G401.6 (cell line): Measurements from ENCODE around the gene STX2.
"Not testable (repeated sequence)": the region's sequence is repeated elsewhere in the genome, so short reads cannot be mapped to it uniquely, and the experiment has no call there.

Experiments used
- FAIRE-seq: peaks from 2 replicates; lab custom pipeline; 2012; peaks lifted over from hg19 to GRCh38; lab: Jason Lieb, UNC

The STX2 gene

DNA sequence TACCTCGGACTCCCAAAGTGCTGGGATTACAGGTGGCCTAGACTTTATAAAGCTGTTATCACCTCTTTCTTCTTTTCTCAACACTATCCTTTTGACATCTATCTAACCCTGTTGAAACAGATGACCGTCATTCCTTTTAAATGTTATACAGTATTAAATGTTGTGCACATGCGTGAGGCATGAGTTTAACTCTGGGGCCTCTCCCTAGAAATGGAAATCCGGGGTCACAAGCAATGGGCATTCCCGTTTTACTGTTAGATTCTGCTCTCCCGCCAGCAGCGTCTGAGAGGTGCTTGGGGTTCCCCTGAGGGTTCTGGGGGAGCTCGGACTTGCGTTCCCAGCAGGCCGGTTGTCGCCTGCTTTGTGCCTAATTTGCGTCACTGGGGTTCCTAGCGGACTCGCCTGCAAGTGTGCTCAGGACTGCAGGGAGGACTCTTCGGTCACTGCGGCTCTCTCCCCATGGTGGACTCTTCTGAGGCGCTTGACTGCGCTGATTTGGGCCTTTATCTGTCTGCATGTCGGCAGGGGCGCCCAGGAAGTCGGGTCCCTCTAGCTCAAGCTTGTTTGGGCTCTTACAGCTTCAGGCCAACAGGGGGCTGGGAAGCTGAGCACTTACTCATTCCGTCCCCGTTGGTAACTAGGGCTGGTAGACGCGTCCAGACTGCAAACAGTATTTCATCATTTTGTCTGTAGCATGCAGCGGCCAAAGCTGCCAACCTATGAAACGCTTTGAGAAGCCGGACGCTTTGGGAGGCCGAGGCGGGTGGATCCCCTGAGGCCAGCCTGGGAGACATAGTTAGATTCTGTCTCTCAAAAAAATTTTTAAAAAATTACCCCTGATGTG, 31.6 kb upstream of the STX2 start:
- no peak for FAIRE-seq

GRCh38 chr12:130868412-130868811, 29.4 kb upstream of the STX2 start:
- no peak for FAIRE-seq

DNA sequence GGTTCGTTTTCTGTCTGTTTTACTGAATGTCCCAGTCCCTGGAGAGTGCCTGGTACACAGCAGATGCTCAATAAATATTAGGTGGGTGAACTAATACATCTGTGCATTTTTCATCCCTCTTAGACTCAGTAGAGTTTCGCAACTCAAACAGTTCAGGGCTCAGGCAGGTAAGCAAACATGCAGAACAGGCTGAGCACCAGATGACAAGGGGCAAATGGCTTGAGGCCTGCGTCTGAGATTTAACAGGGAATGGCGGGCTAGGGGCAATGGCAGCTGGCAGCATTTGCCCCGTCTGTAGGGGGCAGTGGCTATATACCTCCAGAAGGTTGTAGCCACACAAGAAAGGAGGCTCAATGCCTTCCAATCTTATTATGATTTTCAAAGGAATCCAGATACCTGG, 24.2 kb upstream of the STX2 start:
- FAIRE-seq, result no peak

DNA sequence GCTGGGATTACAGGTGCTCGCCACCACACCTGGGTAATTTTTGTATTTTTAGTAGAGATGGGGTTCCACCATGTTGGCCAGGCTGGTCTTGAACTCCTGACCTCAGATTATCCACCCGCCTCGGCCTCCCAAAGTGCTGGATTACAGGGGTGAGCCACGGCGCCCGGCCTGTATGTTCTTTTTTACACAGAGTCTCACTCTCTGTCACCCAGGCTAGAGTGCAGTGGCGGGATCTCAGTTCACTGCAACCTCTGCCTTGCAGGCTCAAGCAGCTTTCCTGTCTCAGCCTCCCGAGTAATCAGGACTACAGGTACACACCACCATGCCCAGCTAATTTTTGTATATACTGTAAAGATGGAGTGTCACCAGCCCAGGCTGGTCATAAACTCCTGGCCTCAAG, 23.7 kb upstream of the STX2 start:
- FAIRE-seq, result not testable (repeated sequence)

DNA sequence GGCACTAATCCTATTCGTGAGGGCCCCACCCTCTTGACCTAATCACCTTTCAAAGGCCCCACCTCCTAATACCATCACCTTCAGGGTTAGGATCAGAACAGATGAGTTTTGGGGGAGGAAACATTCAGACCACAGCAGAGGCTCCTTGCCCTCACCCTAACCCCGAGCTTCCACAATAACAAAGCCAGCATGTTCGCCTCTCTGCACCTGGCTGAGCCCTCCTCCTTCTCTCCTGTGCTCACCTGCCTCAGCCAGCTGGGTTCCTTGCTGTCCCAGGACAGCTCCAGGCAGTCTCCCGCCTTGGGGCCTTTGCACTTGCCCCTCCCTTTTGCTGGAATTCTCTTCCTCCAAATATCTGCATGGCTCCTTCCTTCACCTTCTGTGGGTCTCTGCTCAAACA, 23.1 kb upstream of the STX2 start:
- FAIRE-seq, result no peak

DNA sequence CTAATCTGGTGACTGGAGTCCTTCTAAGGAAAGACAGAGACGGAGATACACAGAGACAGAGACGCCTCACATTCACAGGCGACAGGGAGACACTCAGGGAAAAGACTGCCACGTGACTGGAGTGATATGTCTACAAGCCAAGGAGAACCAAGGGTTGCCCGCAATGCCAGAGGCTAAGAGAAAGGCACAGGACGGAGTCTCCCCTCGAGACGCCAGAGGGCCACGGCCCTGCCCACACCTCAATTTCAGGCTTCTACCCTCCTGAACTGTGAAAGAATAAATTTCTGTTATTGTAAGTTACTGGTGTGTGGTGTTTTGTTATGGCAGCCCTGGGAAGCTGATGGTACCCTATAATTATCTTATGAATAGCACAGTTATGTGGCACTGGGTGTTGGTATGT, 21.3 kb upstream of the STX2 start:
- FAIRE-seq, result no peak

- no peak for FAIRE-seq
Measured at GRCh38 chr12:130859161-130859560, 20.1 kb upstream of the STX2 start.

DNA sequence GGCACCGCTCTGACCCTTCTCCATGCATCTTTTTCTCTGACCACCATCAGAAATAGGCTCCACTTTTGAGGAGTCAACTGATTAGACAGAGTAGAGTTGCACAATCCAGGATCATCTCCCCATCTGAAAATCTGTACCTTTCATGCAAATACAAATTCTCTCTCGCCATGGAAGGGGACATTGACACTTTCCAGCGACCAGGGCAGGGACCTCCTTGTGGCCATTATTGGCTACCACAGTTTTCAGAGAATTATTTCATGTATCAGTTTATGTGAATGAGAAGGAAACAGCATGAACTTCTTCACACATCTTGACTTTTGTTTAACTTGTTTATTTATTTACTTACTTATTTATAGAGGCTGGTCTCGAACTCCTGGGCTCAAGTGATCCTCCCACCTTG, 19.0 kb upstream of the STX2 start:
- FAIRE-seq, result no peak

DNA sequence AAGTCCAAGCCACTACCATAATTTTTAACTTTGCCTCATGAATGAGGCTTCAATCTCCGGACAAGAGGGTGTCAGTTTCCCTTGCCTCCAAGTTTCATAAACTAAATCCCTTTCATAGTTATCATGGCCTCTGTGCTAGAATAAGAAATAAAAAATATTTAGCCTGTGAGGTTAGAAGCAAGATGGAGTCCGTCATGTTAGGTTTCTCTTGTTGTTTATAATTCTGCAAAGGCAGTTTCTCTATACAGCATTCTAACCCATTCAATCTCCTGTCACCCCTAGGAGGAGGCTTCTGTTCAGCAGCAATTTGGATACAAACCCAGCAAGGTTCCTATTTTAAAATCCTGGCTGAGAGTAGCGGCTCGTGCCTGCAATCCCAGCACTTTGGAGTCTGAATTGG, 17.0 kb upstream of the STX2 start:
- FAIRE-seq, result no peak

GRCh38 chr12:130850418-130851021, 11.5 kb upstream of the STX2 start:
- FAIRE-seq, result no peak

GRCh38 chr12:130849561-130850417, 10.7 kb upstream of the STX2 start:
- no peak for FAIRE-seq

DNA sequence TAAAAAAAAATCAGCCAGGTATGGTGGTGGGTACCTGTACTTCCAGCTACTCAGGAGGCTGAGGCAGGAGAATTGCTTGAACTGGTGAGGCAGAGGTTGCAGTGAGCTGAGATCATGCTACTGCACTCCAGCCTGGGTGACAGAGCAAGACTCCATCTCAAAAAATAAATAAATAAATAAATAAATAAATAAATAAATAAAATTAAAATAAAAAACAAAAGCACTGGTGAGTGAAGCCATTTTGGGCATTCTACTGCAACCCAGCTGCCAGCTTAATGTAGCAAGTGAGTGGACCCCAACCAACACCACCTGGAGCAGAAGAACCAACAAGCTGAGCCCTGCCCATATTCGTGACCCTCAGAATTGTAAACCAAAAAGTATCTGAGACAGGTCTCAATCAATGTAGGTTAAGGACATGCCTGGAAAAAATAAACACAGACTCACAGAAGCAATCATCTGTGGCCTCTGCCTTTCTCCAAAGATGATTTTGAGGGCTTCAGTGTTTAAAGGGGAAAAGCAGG, 9.8 kb upstream of the STX2 start:
- not testable (repeated sequence) for FAIRE-seq

DNA sequence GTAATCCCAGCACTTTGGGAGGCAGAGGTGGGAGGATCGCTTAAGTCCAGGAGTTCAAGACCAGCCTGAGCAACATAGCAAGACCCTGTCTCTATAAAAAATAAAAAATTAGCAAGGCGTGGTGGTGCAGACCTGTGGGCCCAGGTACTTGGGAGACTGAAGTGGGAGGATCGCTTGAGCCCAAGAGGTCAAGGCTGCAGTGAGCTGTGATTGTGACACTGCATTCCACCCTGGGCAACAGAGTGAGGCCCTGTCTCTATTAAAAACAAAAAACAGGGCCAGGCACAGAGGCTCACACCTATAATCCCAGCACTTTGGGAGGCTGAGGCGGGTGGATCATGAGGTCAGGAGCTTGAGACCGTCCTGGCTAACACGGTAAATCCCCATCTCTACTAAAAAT, 9.1 kb upstream of the STX2 start:
- FAIRE-seq, result not testable (repeated sequence)

GRCh38 chr12:130847112-130847511, 8.1 kb upstream of the STX2 start:
- FAIRE-seq, result no peak

DNA sequence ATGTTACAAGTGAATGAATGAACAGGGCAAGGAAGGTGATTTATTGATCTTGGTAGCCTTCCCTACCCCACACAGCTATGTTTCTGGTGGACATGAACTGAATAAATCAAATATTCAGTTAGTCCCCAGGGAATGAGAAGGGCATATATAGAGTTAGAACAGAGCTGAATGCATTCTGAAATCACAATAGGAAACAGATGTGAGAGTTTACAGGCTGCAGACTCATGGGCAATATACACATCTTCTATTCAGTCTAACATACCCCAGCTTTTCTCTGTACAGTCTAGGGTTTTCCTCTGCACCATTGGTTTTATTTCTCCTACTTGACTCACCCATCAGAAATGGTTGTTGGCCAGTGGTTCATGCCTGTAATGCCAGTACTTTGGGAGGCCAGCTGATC, 7.3 kb upstream of the STX2 start:
- no peak for FAIRE-seq

DNA sequence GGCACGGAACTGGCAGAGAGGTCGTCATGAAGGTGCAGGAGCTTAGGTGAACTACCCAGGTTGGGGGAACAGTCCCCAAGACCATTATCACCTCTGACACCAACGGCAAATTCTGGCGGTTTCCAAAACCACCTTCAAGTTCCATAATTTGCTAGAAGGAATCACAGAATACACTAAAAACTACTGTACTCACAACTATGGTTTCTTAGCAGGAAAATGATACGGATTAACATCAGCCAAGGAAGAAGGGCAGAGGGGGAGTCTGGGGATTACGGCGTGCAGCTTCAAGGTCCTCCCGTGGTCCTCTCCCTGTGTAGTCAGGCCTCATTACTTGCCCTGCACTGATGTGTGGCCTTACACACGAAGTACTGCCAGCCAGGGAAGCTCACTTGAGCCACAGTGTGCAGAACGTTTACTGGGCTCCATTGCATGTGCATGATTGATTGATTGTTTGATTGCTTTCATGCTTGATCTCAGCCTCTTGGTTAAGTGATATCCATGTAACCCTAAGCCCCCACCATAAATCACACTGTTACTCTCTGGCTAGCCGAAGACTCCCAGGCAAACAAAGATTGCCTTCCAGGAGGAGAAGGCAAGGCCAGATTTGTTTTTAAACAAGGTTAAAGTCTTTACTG, 837 bp upstream of the STX2 start:
- FAIRE-seq, result no peak

GRCh38 chr12:130838284-130838950, 633 bp downstream of the STX2 start:
- no peak for FAIRE-seq

DNA sequence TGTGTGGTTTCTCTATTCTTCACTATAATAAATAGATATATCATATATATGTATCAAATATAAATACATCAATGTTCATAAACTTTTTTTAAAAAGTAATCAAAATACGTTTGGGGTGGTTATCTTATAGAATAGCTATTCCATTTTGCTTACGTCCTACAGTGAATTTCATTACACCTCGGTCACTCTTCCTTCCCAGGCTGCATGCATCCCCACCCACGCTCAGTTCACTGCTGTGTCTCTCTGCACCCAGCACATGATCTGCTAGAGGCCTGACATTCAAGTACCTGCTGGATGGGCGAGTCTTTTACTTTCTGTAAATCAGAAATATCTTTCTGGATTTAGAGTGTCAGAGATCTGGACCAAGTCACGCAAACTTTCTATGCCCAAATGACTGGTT, 3.6 kb downstream of the STX2 start:
- no peak for FAIRE-seq

GRCh38 chr12:130835011-130835410, 4.0 kb downstream of the STX2 start:
- FAIRE-seq, result no peak

- FAIRE-seq, result no peak
Measured at GRCh38 chr12:130832561-130833209, 6.4 kb downstream of the STX2 start.

GRCh38 chr12:130831876-130832405, 7.1 kb downstream of the STX2 start:
- FAIRE-seq, result no peak
